Activated CD8-positive, alpha-beta T cell treated with anti-CD3 and anti-CD28 coated beads for 36 hours (primary cell): ENCODE data around the gene HTR3B. TPM values are rescaled to one million over a fixed set of nuclear protein-coding genes. Genes with fewer than 3 reads are reported as not detected.

Source experiments
- ATAC-seq: fragments of 200-7000 bp; cut with Tn5 transposase; one replicate; pipeline ENCODE4 v1.10.0; 2021; ENCODE audit warnings: mild to moderate bottlenecking, moderate library complexity
- CTCF ChIA-PET: fragments of 350-600 bp; sonication (Branson Sonifier 250); formaldehyde crosslinking; loops from one replicate; lab custom pipeline; 2021; ENCODE audit warnings: antibody characterized with exemption; lab: Charles Lee
- POLR2A ChIA-PET: fragments of 350-600 bp; sonication (Branson Sonifier 250); formaldehyde crosslinking; loops from one replicate; lab custom pipeline; 2021; ENCODE audit warnings: antibody characterized with exemption; lab: Charles Lee
- DNase-seq: peaks from one replicate; pipeline ENCODE4 v3.0.0-alpha.2; 2020
- H3K27ac Mint-ChIP-seq: one replicate; pipeline ENCODE4 v1.8.0; 2021; ENCODE audit warnings: mild to moderate bottlenecking, mixed read lengths
- H3K27me3 Mint-ChIP-seq: one replicate; pipeline ENCODE4 v1.8.0; 2021; ENCODE audit warnings: mixed read lengths
- H3K36me3 Mint-ChIP-seq: one replicate; pipeline ENCODE4 v1.8.0; 2021; ENCODE audit warnings: low read depth, mixed read lengths
- H3K4me1 Mint-ChIP-seq: one replicate; pipeline ENCODE4 v1.8.0; 2021; ENCODE audit warnings: low read depth, mixed read lengths
- H3K4me3 Mint-ChIP-seq: one replicate; pipeline ENCODE4 v1.8.0; 2021; ENCODE audit warnings: mild to moderate bottlenecking, moderate library complexity, mixed read lengths
- H3K9me3 Mint-ChIP-seq: one replicate; pipeline ENCODE4 v1.8.0; 2021; ENCODE audit warnings: mixed read lengths
- intact Hi-C: fragments of 100-400 bp; cut with micrococcal nuclease; formaldehyde crosslinking; loops from one replicate; pipeline ENCODE4 v1.10.0; 2022
- total RNA-seq, 2 experiments: library from RNA; stranded (reverse); gene quantifications; one replicate each; pipeline ENCODE4 v1.2.3, GENCODE V29; 2021
- TF ChIP-seq, protein P1 (sequence below): fragments of 200-600 bp; IDR thresholded peaks from one replicate; pipeline ENCODE4 v1.8.0; 2022; ENCODE audit warnings: antibody characterized with exemption, mild to moderate bottlenecking

HTR3B gene
- total RNA-seq, 2 experiments from 2014 or later = not detected

DNA sequence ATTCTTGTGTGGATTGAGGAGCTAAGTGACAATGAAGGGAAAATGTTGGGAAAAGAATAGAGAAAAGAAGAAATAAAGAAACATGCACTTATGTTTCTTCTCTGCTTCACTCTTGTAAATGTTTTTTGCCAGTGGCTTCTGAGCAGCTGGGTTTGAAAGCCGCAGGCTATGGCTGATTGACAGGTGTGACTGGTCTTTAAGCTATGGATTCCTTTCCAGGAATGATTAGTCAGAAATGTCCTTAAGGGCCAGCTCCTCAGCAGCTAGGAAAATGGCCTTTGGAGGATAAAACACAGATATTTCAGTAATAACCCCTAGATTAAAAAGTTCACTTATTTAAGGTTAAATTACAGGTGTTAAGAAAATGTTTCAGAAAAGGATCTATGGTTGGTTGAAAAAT lies 22.7 kb upstream of the HTR3B start:
- DNase-seq (no peak), ATAC-seq (no peak)
- intact Hi-C loops = no loop called here
- POLR2A ChIA-PET = no interaction called here
- CTCF ChIA-PET = interaction anchor here (1.0 kb wide), 1 partner anchor 15 kb away, joined by 7 read pairs; no protein-coding TSS in a partner anchor
- TF ChIP-seq, protein P1, sequence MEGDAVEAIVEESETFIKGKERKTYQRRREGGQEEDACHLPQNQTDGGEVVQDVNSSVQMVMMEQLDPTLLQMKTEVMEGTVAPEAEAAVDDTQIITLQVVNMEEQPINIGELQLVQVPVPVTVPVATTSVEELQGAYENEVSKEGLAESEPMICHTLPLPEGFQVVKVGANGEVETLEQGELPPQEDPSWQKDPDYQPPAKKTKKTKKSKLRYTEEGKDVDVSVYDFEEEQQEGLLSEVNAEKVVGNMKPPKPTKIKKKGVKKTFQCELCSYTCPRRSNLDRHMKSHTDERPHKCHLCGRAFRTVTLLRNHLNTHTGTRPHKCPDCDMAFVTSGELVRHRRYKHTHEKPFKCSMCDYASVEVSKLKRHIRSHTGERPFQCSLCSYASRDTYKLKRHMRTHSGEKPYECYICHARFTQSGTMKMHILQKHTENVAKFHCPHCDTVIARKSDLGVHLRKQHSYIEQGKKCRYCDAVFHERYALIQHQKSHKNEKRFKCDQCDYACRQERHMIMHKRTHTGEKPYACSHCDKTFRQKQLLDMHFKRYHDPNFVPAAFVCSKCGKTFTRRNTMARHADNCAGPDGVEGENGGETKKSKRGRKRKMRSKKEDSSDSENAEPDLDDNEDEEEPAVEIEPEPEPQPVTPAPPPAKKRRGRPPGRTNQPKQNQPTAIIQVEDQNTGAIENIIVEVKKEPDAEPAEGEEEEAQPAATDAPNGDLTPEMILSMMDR = no peak
- Mint-ChIP-seq H3K36me3 (no peaks in the 10 kb centered on the region), H3K27ac (no peak overlapping the region), H3K4me1 (peaks cover 9% of the 10 kb centered on the region), H3K9me3 (peaks cover 2% of the 10 kb centered on the region), H3K27me3 (no peaks in the 10 kb centered on the region), H3K4me3 (no peak overlapping the region)

DNA sequence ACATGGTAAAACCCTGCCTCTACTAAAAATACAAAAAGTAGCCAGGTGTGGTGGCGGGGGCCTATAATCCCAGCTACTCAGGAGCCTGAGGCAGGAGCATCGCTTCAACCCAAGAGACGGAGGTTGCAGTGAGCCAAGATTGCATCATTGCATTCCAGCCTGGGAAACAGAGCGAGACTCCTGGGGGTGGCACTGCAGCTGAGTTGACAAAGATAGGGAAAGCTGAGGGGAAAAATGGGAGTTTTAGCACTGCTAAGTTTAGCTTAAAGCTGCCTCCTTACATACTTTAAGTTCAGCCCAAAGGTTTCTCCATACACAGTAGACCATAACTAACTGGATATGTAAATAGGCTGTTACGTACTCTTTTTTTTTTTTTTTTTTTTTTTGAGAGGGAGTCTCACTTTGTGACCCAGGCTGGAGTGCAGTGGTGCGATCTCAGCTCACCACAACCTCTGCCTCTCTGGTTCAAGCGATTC lies 20.2 kb upstream of the HTR3B start:
- intact Hi-C loops = no loop called here

DNA sequence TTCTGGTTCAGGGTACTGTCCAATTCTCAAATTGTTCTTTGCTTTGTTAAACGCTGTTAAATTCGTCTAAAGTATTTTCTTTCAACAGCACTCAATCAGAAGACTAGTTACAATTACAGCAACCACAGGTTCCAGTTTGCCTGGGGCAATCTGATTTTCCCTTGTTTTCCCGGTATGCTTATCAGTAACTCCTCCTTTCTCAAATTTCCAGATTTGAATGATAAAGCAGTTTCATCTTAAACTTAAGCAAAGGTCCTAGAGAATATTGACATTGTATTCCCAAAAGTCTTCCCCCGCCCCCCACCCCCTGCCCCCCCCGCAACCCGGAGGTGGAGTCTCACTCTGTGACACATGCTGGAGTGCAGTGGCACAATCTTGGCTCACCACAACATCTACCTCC lies 18.7 kb upstream of the HTR3B start:
- no peak overlapping the region for H3K27ac Mint-ChIP-seq
- intact Hi-C loops = no loop called here
- ATAC-seq (no peak), DNase-seq (no peak)
- no peaks in the 10 kb centered on the region for H3K27me3 Mint-ChIP-seq
- POLR2A ChIA-PET = no interaction called here
- H3K4me3 Mint-ChIP-seq = no peak overlapping the region
- CTCF ChIA-PET = interaction anchor here (2.6 kb wide), 1 partner anchor 10 kb away, joined by 8 read pairs; no protein-coding TSS in a partner anchor
- no peaks in the 10 kb centered on the region for H3K4me1 Mint-ChIP-seq
- TF ChIP-seq, protein P1 = no peak
- no peaks in the 10 kb centered on the region for H3K9me3 Mint-ChIP-seq
- H3K36me3 Mint-ChIP-seq = no peaks in the 10 kb centered on the region

More for the DNA sequence above, 20.2 kb upstream of the HTR3B start:
- no peaks in the 10 kb centered on the region for H3K36me3 Mint-ChIP-seq
- TF ChIP-seq, protein P1 = no peak
- H3K27me3 Mint-ChIP-seq = no peaks in the 10 kb centered on the region
- no peaks in the 10 kb centered on the region for H3K4me1 Mint-ChIP-seq
- no peak overlapping the region for H3K27ac Mint-ChIP-seq
- ATAC-seq (no peak), DNase-seq (no peak)
- POLR2A ChIA-PET = no interaction called here
- H3K4me3 Mint-ChIP-seq = no peak overlapping the region
- no peaks in the 10 kb centered on the region for H3K9me3 Mint-ChIP-seq
- CTCF ChIA-PET = interaction anchor here (1.2 kb wide), 1 partner anchor 377 kb away, joined by 3 read pairs; no protein-coding TSS in a partner anchor

DNA sequence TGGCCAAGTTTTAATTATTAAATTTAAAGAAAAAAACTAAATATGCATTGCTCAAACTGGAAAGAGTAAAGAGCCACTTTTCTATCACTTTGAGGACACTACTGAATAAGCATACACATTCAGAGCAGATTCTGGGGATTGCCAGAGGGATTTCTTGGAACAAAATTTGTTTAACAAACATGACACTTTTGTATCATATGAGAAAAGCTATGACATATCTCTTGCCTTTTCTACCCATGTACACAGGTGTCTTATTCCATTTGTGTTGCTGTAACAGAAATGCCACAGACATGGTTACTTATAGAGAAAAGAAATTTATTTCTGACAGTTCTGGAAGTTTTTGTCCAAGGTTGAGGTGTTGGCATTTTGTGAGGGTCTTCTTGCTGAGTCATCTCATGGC lies 15.7 kb upstream of the HTR3B start:
- Mint-ChIP-seq H3K27me3 (no peaks in the 10 kb centered on the region), H3K36me3 (no peaks in the 10 kb centered on the region), H3K4me3 (no peak overlapping the region), H3K27ac (no peak overlapping the region), H3K4me1 (no peaks in the 10 kb centered on the region), H3K9me3 (no peaks in the 10 kb centered on the region)
- intact Hi-C loops = no loop called here
- TF ChIP-seq, protein P1 = no peak
- POLR2A ChIA-PET = no interaction called here
- CTCF ChIA-PET = no interaction called here
- ATAC-seq = no peak
- DNase-seq = no peak

DNA sequence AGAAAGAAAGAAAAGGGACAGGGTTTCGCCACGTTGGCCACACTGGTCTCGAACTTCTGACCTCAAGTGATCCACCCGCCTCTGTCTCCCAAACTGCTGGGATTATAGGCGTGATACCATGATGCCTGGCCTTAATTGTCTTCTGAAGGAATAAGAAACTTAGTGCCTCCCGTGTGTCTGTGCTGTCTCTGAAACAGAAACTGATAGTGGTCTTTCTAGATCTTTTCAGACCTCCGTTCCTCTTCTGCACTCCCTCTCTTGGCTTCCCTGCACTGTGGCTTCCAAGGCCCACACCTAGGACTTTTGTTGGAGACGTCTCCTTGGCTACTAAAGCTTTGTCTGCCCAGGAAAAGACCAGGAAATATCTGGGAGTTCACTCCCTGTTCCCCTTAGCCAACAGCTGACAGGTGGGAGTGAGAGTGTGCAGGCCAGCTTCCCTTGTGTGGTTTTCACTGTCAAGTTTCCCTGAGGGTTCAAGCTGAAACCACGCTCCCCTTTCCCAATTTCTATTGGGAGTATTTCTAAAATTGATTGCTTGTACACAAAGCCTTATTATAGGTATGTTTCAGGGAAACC lies 10.1 kb upstream of the HTR3B start:
- ChIA-PET CTCF (interaction anchor here (6.6 kb wide), 1 partner anchor 368 kb away, joined by 120 read pairs; no protein-coding TSS in a partner anchor), POLR2A (no interaction called here)
- H3K4me1 Mint-ChIP-seq = peaks cover 3% of the 10 kb centered on the region
- DNase-seq (no peak), ATAC-seq (no peak)
- intact Hi-C loops = no loop called here
- H3K36me3 Mint-ChIP-seq = no peaks in the 10 kb centered on the region
- H3K9me3 Mint-ChIP-seq = no peaks in the 10 kb centered on the region
- no peaks in the 10 kb centered on the region for H3K27me3 Mint-ChIP-seq
- H3K27ac Mint-ChIP-seq = no peak overlapping the region
- TF ChIP-seq, protein P1 = no peak
- no peak overlapping the region for H3K4me3 Mint-ChIP-seq
